ENCODE data around the gene MYORG.

The MYORG gene

GRCh38 chr9:34383904-34384303 is 7.2 kb upstream of the MYORG start:
- H3K23ac ChIP-seq (ENCODE audit: low read length): no peak overlapping the region
- no peak for DNase-seq
- no CpG with 5 or more reads among the region's 4 CpGs for WGBS (ENCODE audit: extremely low coverage, insufficient coverage, low lambda C conversion rate)

GRCh38 chr9:34382879-34383278 is 6.2 kb upstream of the MYORG start:
- no CpG with 5 or more reads among the region's 3 CpGs for WGBS (ENCODE audit: extremely low coverage, insufficient coverage, low lambda C conversion rate)

More at GRCh38 chr9:34383904-34384303, 7.2 kb upstream of the MYORG start:
- no peak overlapping the region for H3K27ac ChIP-seq (ENCODE audit: low read depth, low read length)
- H2BK120ac ChIP-seq (ENCODE audit: low read depth, low read length): no peak overlapping the region
- no peak overlapping the region for H3K4me2 ChIP-seq (ENCODE audit: low read length)
- no peaks in the 10 kb centered on the region for H3K79me2 ChIP-seq (ENCODE audit: control insufficient read depth, insufficient read depth, low read length)
- no peak overlapping the region for H3K9ac ChIP-seq (ENCODE audit: low read length)
- no peak overlapping the region for H3K56ac ChIP-seq (ENCODE audit: low read length)
- no peak overlapping the region for H4K8ac ChIP-seq (ENCODE audit: low read depth, low read length)
- H3K79me1 ChIP-seq (ENCODE audit: low read length): no peaks in the 10 kb centered on the region
- H3K27me3 ChIP-seq (ENCODE audit: insufficient read depth, low read length, poor library complexity): peaks cover 3% of the 10 kb centered on the region
- no peak overlapping the region for H3K4ac ChIP-seq (ENCODE audit: low read depth, low read length)
- no peak overlapping the region for H3K18ac ChIP-seq (ENCODE audit: low read length)
- H3K4me1 ChIP-seq (ENCODE audit: control insufficient read depth, low read depth, low read length): peaks cover 7% of the 10 kb centered on the region
- H3K4me3 ChIP-seq (ENCODE audit: low read length): no peak overlapping the region
- no peaks in the 10 kb centered on the region for H3K36me3 ChIP-seq (ENCODE audit: control insufficient read depth, insufficient read depth, low read length)
- no peak overlapping the region for H4K5ac ChIP-seq (ENCODE audit: low read length)
- no peak overlapping the region for H2BK15ac ChIP-seq (replicated peaks; ENCODE audit: low read depth)
- no peak overlapping the region for H2BK5ac ChIP-seq (ENCODE audit: low read length)
- no peak overlapping the region for H2AK5ac ChIP-seq (ENCODE audit: low read length)

DNA sequence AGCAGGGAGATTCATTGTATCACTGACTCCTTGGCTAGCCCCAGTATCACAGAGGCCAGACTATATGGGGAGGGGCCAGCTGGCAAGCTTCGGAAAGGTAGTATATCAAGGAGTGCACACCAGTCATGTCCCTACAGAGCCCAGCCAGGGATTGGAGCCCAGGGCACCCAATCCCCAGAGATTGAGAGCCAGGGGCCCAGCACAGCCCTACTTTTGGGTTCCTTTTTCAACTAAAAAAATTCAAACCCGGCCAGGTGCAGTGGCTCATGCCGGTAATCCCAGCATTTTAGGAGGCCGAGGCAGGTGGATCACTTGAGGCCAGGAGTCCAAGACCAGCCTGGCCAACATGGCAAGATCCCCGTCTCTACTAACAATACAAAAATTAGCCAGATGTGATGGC is 5.4 kb upstream of the MYORG start:
- Histone ChIP-seq H3K27ac (ENCODE audit: low read depth, low read length) (no peak overlapping the region), H3K79me2 (ENCODE audit: control insufficient read depth, insufficient read depth, low read length) (no peaks in the 10 kb centered on the region), H2AK5ac (ENCODE audit: low read length) (no peak overlapping the region), H3K18ac (ENCODE audit: low read length) (no peak overlapping the region), H3K23ac (ENCODE audit: low read length) (no peak overlapping the region), H3K36me3 (ENCODE audit: control insufficient read depth, insufficient read depth, low read length) (no peaks in the 10 kb centered on the region), H3K4me3 (ENCODE audit: low read length) (no peak overlapping the region), H2BK5ac (ENCODE audit: low read length) (no peak overlapping the region), H4K5ac (ENCODE audit: low read length) (no peak overlapping the region), H3K27me3 (ENCODE audit: insufficient read depth, low read length, poor library complexity) (peaks cover 3% of the 10 kb centered on the region), H3K9ac (ENCODE audit: low read length) (no peak overlapping the region), H3K79me1 (ENCODE audit: low read length) (no peaks in the 10 kb centered on the region), H3K4me2 (ENCODE audit: low read length) (no peak overlapping the region), H3K4me1 (ENCODE audit: control insufficient read depth, low read depth, low read length) (peaks cover 7% of the 10 kb centered on the region), H2BK15ac (replicated peaks; ENCODE audit: low read depth) (no peak overlapping the region), H4K8ac (ENCODE audit: low read depth, low read length) (no peak overlapping the region), H3K56ac (ENCODE audit: low read length) (no peak overlapping the region), H3K4ac (ENCODE audit: low read depth, low read length) (no peak overlapping the region), H2BK120ac (ENCODE audit: low read depth, low read length) (no peak overlapping the region)
- no peak for DNase-seq
- WGBS (ENCODE audit: extremely low coverage, insufficient coverage, low lambda C conversion rate): no CpG with 5 or more reads among the region's 5 CpGs

More at GRCh38 chr9:34382879-34383278, 6.2 kb upstream of the MYORG start:
- DNase-seq: no peak
- no peak overlapping the region for H2BK5ac ChIP-seq (ENCODE audit: low read length)
- no peak overlapping the region for H3K27ac ChIP-seq (ENCODE audit: low read depth, low read length)
- no peak overlapping the region for H3K56ac ChIP-seq (ENCODE audit: low read length)
- no peak overlapping the region for H3K4me2 ChIP-seq (ENCODE audit: low read length)
- no peaks in the 10 kb centered on the region for H3K79me1 ChIP-seq (ENCODE audit: low read length)
- no peaks in the 10 kb centered on the region for H3K79me2 ChIP-seq (ENCODE audit: control insufficient read depth, insufficient read depth, low read length)
- H3K4me3 ChIP-seq (ENCODE audit: low read length): no peak overlapping the region
- no peak overlapping the region for H2AK5ac ChIP-seq (ENCODE audit: low read length)
- H2BK15ac ChIP-seq (replicated peaks; ENCODE audit: low read depth): no peak overlapping the region
- H3K18ac ChIP-seq (ENCODE audit: low read length): no peak overlapping the region
- H3K9ac ChIP-seq (ENCODE audit: low read length): no peak overlapping the region
- H3K27me3 ChIP-seq (ENCODE audit: insufficient read depth, low read length, poor library complexity): peaks cover 3% of the 10 kb centered on the region
- peaks cover 7% of the 10 kb centered on the region for H3K4me1 ChIP-seq (ENCODE audit: control insufficient read depth, low read depth, low read length)
- no peaks in the 10 kb centered on the region for H3K36me3 ChIP-seq (ENCODE audit: control insufficient read depth, insufficient read depth, low read length)
- H4K5ac ChIP-seq (ENCODE audit: low read length): no peak overlapping the region
- no peak overlapping the region for H3K23ac ChIP-seq (ENCODE audit: low read length)
- no peak overlapping the region for H2BK120ac ChIP-seq (ENCODE audit: low read depth, low read length)
- no peak overlapping the region for H3K4ac ChIP-seq (ENCODE audit: low read depth, low read length)
- H4K8ac ChIP-seq (ENCODE audit: low read depth, low read length): no peak overlapping the region

DNA sequence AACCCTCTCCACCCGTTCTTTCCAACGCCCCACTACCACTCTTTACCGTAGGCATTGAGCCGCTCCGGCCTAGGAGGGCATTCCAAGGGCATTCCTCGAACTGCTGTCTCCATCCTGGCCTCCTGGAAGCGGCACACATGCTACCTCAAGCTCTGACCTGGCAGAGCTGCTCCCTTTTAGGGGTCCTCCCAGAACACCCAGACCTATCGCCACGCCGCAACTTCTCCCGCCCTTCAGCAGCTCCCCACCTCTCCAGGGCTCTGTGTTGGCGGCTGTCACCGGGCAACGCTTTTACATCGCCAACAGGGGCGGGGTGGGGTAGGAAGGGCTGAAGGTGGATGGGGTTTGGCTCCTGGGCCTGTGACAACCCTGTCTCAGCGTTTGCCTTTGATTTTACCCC is 4.6 kb upstream of the MYORG start:
- H3K18ac ChIP-seq (ENCODE audit: low read length): no peak overlapping the region
- H3K4me3 ChIP-seq (ENCODE audit: low read length): no peak overlapping the region
- H3K56ac ChIP-seq (ENCODE audit: low read length): peak overlapping the region; percentile 77
- H3K9ac ChIP-seq (ENCODE audit: low read length): peak overlapping the region; percentile 8
- peaks cover 7% of the 10 kb centered on the region for H3K4me1 ChIP-seq (ENCODE audit: control insufficient read depth, low read depth, low read length)
- DNase-seq: peak; percentile 61
- no peaks in the 10 kb centered on the region for H3K79me1 ChIP-seq (ENCODE audit: low read length)
- H3K79me2 ChIP-seq (ENCODE audit: control insufficient read depth, insufficient read depth, low read length): no peaks in the 10 kb centered on the region
- H4K5ac ChIP-seq (ENCODE audit: low read length): no peak overlapping the region
- H3K4me2 ChIP-seq (ENCODE audit: low read length): peak overlapping the region; percentile 81
- H3K4ac ChIP-seq (ENCODE audit: low read depth, low read length): no peak overlapping the region
- peaks cover 3% of the 10 kb centered on the region for H3K27me3 ChIP-seq (ENCODE audit: insufficient read depth, low read length, poor library complexity)
- no peak overlapping the region for H2BK5ac ChIP-seq (ENCODE audit: low read length)
- H3K27ac ChIP-seq (ENCODE audit: low read depth, low read length): no peak overlapping the region
- WGBS (ENCODE audit: extremely low coverage, insufficient coverage, low lambda C conversion rate): no CpG with 5 or more reads among the region's 17 CpGs
- no peak overlapping the region for H2BK120ac ChIP-seq (ENCODE audit: low read depth, low read length)
- H2BK15ac ChIP-seq (replicated peaks; ENCODE audit: low read depth): no peak overlapping the region
- H4K8ac ChIP-seq (ENCODE audit: low read depth, low read length): no peak overlapping the region
- no peak overlapping the region for H3K23ac ChIP-seq (ENCODE audit: low read length)
- H3K36me3 ChIP-seq (ENCODE audit: control insufficient read depth, insufficient read depth, low read length): no peaks in the 10 kb centered on the region
- no peak overlapping the region for H2AK5ac ChIP-seq (ENCODE audit: low read length)

GRCh38 chr9:34380511-34381315 is 4.0 kb upstream of the MYORG start:
- peak overlapping the region; percentile 77 for H3K56ac ChIP-seq (ENCODE audit: low read length)
- H3K4ac ChIP-seq (ENCODE audit: low read depth, low read length): no peak overlapping the region
- H3K27ac ChIP-seq (ENCODE audit: low read depth, low read length): no peak overlapping the region
- peak overlapping the region; percentile 32 for H3K9ac ChIP-seq (ENCODE audit: low read length)
- peak overlapping the region; percentile 23 for H3K4me3 ChIP-seq (ENCODE audit: low read length)
- H2BK120ac ChIP-seq (ENCODE audit: low read depth, low read length): no peak overlapping the region
- H4K8ac ChIP-seq (ENCODE audit: low read depth, low read length): no peak overlapping the region
- H3K27me3 ChIP-seq (ENCODE audit: insufficient read depth, low read length, poor library complexity): peaks cover 3% of the 10 kb centered on the region
- H3K23ac ChIP-seq (ENCODE audit: low read length): no peak overlapping the region
- H3K18ac ChIP-seq (ENCODE audit: low read length): no peak overlapping the region
- no peaks in the 10 kb centered on the region for H3K79me2 ChIP-seq (ENCODE audit: control insufficient read depth, insufficient read depth, low read length)
- no peak overlapping the region for H2BK5ac ChIP-seq (ENCODE audit: low read length)
- no peak overlapping the region for H2BK15ac ChIP-seq (replicated peaks; ENCODE audit: low read depth)
- H3K79me1 ChIP-seq (ENCODE audit: low read length): no peaks in the 10 kb centered on the region
- H2AK5ac ChIP-seq (ENCODE audit: low read length): no peak overlapping the region
- peak overlapping the region; percentile 87 for H3K4me2 ChIP-seq (ENCODE audit: low read length)
- H3K36me3 ChIP-seq (ENCODE audit: control insufficient read depth, insufficient read depth, low read length): no peaks in the 10 kb centered on the region
- peaks cover 7% of the 10 kb centered on the region for H3K4me1 ChIP-seq (ENCODE audit: control insufficient read depth, low read depth, low read length)
- peak; percentile 86 for DNase-seq
- no CpG with 5 or more reads among the region's 59 CpGs for WGBS (ENCODE audit: extremely low coverage, insufficient coverage, low lambda C conversion rate)
- no peak overlapping the region for H4K5ac ChIP-seq (ENCODE audit: low read length)
